HepG2 (cell line): ENCODE results near the gene SLC29A3. TPM values are rescaled to one million over a fixed set of nuclear protein-coding genes. Genes with fewer than 3 reads are reported as not detected.
A peak's percentile ranks its signal among the peaks of the same experiment; 100 is the strongest.

Experiments
- AKNA ChIP-seq: sonication (generic); formaldehyde crosslinking; IDR thresholded peaks from 2 replicates; pipeline ENCODE4 v1.4.0; 2020; ENCODE audit warnings: missing genetic modification reagents, borderline replicate concordance
- ATAD3A ChIP-seq: sonication (generic); formaldehyde crosslinking; IDR thresholded peaks from 2 replicates; pipeline ENCODE4 v1.4.0; 2020; ENCODE audit warnings: missing genetic modification reagents
- CBFB ChIP-seq: sonication (generic); formaldehyde crosslinking; IDR thresholded peaks from 2 replicates; pipeline ENCODE4 v1.4.0; 2020; ENCODE audit warnings: missing genetic modification reagents
- EEA1 ChIP-seq: sonication (generic); formaldehyde crosslinking; IDR thresholded peaks from 2 replicates; pipeline ENCODE4 v1.5.1; 2020; ENCODE audit warnings: mild to moderate bottlenecking, missing genetic modification reagents, borderline replicate concordance
- FOXA3 ChIP-seq: IDR thresholded peaks from 2 replicates; pipeline ENCODE4 v1.6.1; 2016; ENCODE audit warnings: missing genetic modification reagents, missing compliant biosample characterization
- HNRNPL ChIP-seq: fragments of 200-400 bp; formaldehyde crosslinking; IDR thresholded peaks from 2 replicates; pipeline ENCODE4 v1.6.1; 2017; ENCODE audit warnings: mild to moderate bottlenecking, low read depth, low read length
- KDM2A ChIP-seq: sonication (generic); formaldehyde crosslinking; IDR thresholded peaks from 2 replicates; pipeline ENCODE4 v1.4.0; 2020; ENCODE audit warnings: low read depth, missing genetic modification reagents, borderline replicate concordance
- KLF13 ChIP-seq: sonication (generic); formaldehyde crosslinking; IDR thresholded peaks from 2 replicates; pipeline ENCODE4 v1.4.0; 2020; ENCODE audit warnings: mild to moderate bottlenecking, missing genetic modification reagents
- POLR2A ChIP-seq, 2 experiments: IDR thresholded peaks; 2 replicates each; pipeline ENCODE4 v1.6.1; 2011; ENCODE audit warnings: low read depth in 2 of 2, low read length in 2 of 2, mild to moderate bottlenecking in 1 of 2, moderate library complexity in 1 of 2; ENCODE audit not compliant: insufficient read depth in 1 of 2
- SOX6 ChIP-seq, 2 experiments: fragments of 450-650 bp in 1 of 2; sonication (generic) in 1 of 2; formaldehyde crosslinking in 1 of 2; IDR thresholded peaks; 2 replicates each; pipeline versions ENCODE4 v1.4.0 to v1.6.1; 2017 to 2020; ENCODE audit warnings: antibody characterized with exemption in 1 of 2, mild to moderate bottlenecking in 1 of 2, missing genetic modification reagents in 1 of 2
- TEAD3 ChIP-seq: optimal IDR thresholded peaks from 2 replicates; pipeline ENCODE3; 2016; ENCODE audit warnings: borderline replicate concordance
- THYN1 ChIP-seq: sonication (generic); formaldehyde crosslinking; IDR thresholded peaks from 2 replicates; pipeline ENCODE4 v1.8.1; 2023; ENCODE audit warnings: low read depth, mild to moderate bottlenecking, moderate library complexity, missing genetic modification reagents, borderline replicate concordance
- TOPORS ChIP-seq: sonication (generic); formaldehyde crosslinking; IDR thresholded peaks from 2 replicates; pipeline ENCODE4 v1.8.0; 2023; ENCODE audit warnings: mild to moderate bottlenecking, missing genetic modification reagents
- XBP1 ChIP-seq: sonication (generic); formaldehyde crosslinking; IDR thresholded peaks from 2 replicates; pipeline ENCODE4 v1.5.0; 2020; ENCODE audit warnings: missing genetic modification reagents
- YEATS4 ChIP-seq: sonication (generic); formaldehyde crosslinking; IDR thresholded peaks from 2 replicates; pipeline ENCODE4 v1.4.0; 2020; ENCODE audit warnings: missing genetic modification reagents, borderline replicate concordance
- YY1 ChIP-seq: IDR thresholded peaks from 2 replicates; pipeline ENCODE4 v1.6.1; 2011; ENCODE audit warnings: low read length, low read depth, moderate library complexity, mild to moderate bottlenecking; ENCODE audit not compliant: insufficient read depth, insufficient replicate concordance
- ZNF326 ChIP-seq: sonication (generic); formaldehyde crosslinking; IDR thresholded peaks from 2 replicates; pipeline ENCODE4 v1.4.0; 2020; ENCODE audit warnings: missing genetic modification reagents, borderline replicate concordance
- ZNF414 ChIP-seq: sonication (generic); formaldehyde crosslinking; IDR thresholded peaks from 2 replicates; pipeline ENCODE4 v1.5.0; 2020; ENCODE audit warnings: missing genetic modification reagents
- polyA plus RNA-seq, 8 experiments: library from polyadenylated mRNA; depleted of rRNA in 3 of 8; stranded (reverse) in 7 of 8; unstranded in 1 of 8; fragments of >200 nt; fragmentation: Illumina TruSeq in 4 of 8; extraction: Trizol in 4 of 8; gene quantifications; 2 replicates each; pipeline versions ENCODE4 v1.2.1 to v1.2.3, GENCODE V29; 2011 to 2016; ENCODE audit warnings: low read depth in 4 of 8, missing spikeins in 1 of 8, mixed read lengths in 1 of 8; ENCODE audit not compliant: insufficient read depth in 1 of 8
- total RNA-seq, 5 experiments: library from RNA; depleted of rRNA; stranded (reverse); fragments of >200 nt; fragmentation: Illumina TruSeq; extraction: Trizol; gene quantifications; 2 replicates each; pipeline ENCODE4 v1.2.3, GENCODE V29; 2016; ENCODE audit warnings: low read depth in 1 of 5
- TF ChIP-seq, protein P1 (sequence below): sonication (generic); formaldehyde crosslinking; IDR thresholded peaks from 2 replicates; pipeline ENCODE4 v1.4.0; 2020; ENCODE audit warnings: missing genetic modification reagents, borderline replicate concordance
- TF ChIP-seq, protein P2 (sequence below): sonication (generic); formaldehyde crosslinking; IDR thresholded peaks from 2 replicates; pipeline ENCODE4 v1.9.0; 2021; ENCODE audit warnings: missing genetic modification reagents, mild to moderate bottlenecking, borderline replicate concordance

SLC29A3 gene
- total and polyA plus RNA-seq, 2 of the 13 experiments (the other 11 are each of a cell fraction or from before 2014, with no cell fraction given): 8.6 to 11.8 TPM

DNA sequence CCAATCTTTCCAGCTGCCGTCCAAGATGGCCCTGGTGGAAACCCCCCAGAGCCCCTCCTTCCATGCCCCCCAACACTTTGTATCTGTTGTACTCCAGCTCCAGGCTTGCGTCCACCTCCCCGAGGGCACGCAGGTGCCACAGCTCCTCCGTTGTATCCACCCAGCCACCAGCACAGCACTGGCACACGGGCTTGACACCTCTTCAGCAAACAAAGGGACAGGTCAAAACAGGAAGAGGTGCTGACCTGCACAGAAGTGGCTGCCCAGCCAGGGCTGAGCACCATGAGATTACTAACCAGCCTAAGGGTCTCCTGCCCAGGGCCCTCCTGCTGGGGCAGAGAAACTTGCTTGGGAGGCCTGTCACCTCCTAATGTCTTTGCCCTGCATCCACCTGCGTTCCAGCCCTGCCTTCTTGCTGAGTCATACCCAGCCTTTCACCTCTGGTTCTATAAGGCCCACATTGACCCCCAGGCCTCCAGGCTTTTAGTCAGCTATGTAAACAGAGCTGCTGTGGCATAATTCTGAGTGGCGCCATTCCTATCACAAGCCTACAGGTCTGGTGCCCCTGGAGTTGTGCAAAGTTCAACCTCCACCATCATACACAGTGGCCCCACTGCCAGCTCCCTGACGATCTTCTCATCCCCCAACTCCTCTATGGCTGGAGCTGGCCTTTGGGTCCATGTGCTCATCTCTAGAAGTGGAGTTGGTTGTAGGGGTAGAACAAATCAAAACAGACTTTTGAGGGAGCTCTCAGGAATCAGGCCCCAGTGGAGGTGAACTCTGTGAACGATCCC lies 20.9 kb downstream of the SLC29A3 start (continued):
- TF ChIP-seq AKNA (CRISPR knock-in tag) (no peak), CBFB (peak; percentile 60), YEATS4 (CRISPR knock-in tag) (peak; percentile 85), YY1 (peak; percentile 84), THYN1 (CRISPR knock-in tag) (no peak), ZNF326 (no peak), ATAD3A (CRISPR knock-in tag) (no peak), POLR2A (IDR thresholded peaks at IDR 0.05; ENCODE audit: insufficient read depth in 1 of 2, low read depth in 2 of 2, low read length in 2 of 2) (peak; percentile 37 to 51; a peak in 3 of 4 replicates), FOXA3 (CRISPR knock-in tag) (peak; percentile 99), EEA1 (no peak), ZNF414 (CRISPR knock-in tag) (peak; percentile 93), HNRNPL (peak; percentile 91), TEAD3 (peak; percentile 98), KDM2A (CRISPR knock-in tag) (peak; percentile 67; the same call in 1 of the 2 replicates), XBP1 (CRISPR knock-in tag) (no peak), KLF13 (CRISPR knock-in tag) (no peak), TOPORS (CRISPR knock-in tag) (0 out of 2 replicates have a peak, but pooled peaks have one; percentile 64), SOX6 (IDR thresholded peaks at IDR 0.05) (no peak), SOX6 (CRISPR knock-in tag; IDR thresholded peaks at IDR 0.05) (peak; percentile 88)
- TF ChIP-seq, protein P1, sequence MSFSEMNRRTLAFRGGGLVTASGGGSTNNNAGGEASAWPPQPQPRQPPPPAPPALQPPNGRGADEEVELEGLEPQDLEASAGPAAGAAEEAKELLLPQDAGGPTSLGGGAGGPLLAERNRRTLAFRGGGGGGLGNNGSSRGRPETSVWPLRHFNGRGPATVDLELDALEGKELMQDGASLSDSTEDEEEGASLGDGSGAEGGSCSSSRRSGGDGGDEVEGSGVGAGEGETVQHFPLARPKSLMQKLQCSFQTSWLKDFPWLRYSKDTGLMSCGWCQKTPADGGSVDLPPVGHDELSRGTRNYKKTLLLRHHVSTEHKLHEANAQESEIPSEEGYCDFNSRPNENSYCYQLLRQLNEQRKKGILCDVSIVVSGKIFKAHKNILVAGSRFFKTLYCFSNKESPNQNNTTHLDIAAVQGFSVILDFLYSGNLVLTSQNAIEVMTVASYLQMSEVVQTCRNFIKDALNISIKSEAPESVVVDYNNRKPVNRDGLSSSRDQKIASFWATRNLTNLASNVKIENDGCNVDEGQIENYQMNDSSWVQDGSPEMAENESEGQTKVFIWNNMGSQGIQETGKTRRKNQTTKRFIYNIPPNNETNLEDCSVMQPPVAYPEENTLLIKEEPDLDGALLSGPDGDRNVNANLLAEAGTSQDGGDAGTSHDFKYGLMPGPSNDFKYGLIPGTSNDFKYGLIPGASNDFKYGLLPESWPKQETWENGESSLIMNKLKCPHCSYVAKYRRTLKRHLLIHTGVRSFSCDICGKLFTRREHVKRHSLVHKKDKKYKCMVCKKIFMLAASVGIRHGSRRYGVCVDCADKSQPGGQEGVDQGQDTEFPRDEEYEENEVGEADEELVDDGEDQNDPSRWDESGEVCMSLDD: peak; percentile 70; the same call in 1 of the 2 replicates
- TF ChIP-seq, protein P2, sequence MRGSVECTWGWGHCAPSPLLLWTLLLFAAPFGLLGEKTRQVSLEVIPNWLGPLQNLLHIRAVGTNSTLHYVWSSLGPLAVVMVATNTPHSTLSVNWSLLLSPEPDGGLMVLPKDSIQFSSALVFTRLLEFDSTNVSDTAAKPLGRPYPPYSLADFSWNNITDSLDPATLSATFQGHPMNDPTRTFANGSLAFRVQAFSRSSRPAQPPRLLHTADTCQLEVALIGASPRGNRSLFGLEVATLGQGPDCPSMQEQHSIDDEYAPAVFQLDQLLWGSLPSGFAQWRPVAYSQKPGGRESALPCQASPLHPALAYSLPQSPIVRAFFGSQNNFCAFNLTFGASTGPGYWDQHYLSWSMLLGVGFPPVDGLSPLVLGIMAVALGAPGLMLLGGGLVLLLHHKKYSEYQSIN (CRISPR knock-in tag): no peak
